Measurements from ENCODE around the gene REN.

The REN gene

DNA sequence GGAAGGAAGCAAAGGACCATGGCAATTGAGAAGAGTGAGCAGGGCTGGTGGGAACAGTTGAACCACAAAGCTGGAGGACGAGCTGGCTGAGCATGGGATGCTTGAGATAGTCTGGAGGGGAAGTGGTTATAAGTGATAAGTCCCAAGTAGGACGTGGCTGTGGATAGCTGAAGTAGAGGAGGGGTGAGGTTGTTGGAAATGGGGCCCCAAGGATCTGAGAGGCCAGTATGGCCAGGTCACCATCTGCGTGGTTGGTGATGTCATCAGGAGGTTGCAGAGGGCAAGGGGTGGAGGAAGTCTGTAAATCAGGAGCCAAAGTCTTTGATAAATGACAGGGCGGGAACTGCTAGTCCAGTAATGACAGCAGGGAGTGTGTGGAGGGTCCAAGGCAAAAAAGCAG lies 11.0 kb upstream of the REN start:
- no peak for DNase-seq (ENCODE audit: low spot score)
- TF ChIP-seq, protein P1, sequence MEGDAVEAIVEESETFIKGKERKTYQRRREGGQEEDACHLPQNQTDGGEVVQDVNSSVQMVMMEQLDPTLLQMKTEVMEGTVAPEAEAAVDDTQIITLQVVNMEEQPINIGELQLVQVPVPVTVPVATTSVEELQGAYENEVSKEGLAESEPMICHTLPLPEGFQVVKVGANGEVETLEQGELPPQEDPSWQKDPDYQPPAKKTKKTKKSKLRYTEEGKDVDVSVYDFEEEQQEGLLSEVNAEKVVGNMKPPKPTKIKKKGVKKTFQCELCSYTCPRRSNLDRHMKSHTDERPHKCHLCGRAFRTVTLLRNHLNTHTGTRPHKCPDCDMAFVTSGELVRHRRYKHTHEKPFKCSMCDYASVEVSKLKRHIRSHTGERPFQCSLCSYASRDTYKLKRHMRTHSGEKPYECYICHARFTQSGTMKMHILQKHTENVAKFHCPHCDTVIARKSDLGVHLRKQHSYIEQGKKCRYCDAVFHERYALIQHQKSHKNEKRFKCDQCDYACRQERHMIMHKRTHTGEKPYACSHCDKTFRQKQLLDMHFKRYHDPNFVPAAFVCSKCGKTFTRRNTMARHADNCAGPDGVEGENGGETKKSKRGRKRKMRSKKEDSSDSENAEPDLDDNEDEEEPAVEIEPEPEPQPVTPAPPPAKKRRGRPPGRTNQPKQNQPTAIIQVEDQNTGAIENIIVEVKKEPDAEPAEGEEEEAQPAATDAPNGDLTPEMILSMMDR (IDR thresholded peaks at IDR 0.05; ENCODE audit: extremely low read depth, missing control alignments), result no peak

DNA sequence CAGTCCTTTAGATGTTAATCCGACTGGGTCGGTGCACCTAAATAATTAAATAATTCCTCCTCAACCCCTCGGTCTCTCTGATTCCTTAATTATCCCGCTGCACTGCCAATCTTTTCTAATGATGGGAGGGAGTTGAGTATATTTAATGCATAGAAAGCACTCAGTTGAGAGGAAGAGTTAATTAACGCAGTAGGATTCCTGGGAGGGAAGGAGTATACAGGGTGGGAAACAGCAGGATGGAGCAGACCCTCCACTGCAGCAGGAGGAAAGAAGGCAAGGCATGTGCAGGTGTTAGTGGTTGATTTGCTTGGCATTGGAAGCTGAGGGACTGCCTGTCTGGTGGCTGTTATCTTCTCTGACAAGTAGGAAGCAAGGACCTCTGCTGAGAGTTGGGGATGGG lies 9.9 kb upstream of the REN start:
- TF ChIP-seq, protein P1 (IDR thresholded peaks at IDR 0.05; ENCODE audit: extremely low read depth, missing control alignments), result no peak
- no peak for DNase-seq (ENCODE audit: low spot score)

DNA sequence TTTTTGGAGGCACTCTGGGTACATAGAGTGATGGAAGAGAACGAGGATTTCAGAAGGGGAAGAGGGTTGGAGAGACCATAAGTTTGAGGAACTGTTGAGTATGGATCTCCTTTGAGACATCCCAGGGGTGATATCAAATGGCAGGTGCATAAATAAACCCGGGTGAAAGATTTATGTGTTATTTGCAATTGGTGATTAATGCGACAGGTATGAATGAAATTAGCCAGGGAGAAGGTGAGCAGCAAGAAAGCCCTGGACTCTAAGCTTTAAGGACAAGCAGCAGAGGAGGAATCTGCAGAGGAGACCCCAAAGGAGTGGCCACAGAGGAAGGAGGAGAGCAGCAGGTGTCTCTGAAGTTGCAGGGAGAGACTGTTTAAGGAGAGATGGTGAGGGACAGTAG lies 8.8 kb upstream of the REN start:
- no peak for DNase-seq (ENCODE audit: low spot score)
- TF ChIP-seq, protein P1 (IDR thresholded peaks at IDR 0.05; ENCODE audit: extremely low read depth, missing control alignments), result no peak

DNA sequence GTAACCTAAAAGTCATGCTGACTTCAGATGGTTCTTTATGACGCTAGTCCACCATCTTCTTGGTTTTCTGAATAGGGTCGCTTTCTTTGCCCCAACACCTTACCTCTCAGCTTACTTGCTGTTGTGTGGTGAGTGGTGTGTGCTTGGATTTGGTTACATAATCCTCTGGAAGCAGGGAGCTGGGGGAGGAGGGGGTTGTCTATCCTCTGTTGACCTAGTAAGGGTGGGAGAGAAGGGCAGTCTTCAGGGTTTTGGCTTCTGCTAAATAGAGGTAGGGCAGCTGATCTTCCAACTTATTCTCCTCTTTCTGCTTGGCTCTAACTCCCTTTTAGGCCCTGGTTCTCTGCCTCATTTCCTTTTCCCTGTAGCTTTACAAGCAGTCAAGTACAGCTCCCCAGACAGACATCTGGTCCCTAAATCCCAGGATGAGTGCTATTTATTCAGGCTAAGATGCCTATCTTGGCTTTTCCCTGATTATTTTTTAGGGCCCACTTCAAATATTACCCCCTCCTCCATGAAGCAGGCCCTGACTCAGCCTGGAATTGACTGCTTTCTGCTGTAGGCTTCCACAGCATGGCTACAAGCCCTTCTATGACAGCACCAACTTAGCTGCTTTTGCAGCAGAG lies 6.4 kb upstream of the REN start:
- TF ChIP-seq, protein P1 (IDR thresholded peaks at IDR 0.05; ENCODE audit: extremely low read depth, missing control alignments), result no peak
- no peak for DNase-seq (ENCODE audit: low spot score)

DNA sequence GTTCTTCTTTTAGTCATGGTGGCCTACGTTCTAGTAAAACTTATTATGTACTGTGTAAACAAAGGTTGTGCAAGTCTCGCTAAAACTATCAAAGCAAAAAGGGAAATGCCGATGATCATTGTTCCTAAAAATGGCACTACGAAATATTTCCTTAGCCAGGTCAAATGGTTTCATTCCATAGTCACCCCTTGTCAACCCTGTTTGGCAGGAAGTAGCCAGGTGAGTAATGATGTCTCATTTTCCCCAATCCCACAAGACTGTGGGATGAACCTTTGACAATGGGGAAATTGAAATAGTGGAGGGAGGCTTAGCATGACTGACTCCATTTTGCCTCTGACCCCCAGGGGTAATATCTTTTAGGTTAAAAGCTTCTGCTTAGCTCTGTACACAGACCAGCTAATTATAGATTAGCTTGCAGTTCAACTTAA lies 5.6 kb upstream of the REN start:
- TF ChIP-seq, protein P1 (IDR thresholded peaks at IDR 0.05; ENCODE audit: extremely low read depth, missing control alignments), result no peak
- DNase-seq (ENCODE audit: low spot score), result no peak

DNA sequence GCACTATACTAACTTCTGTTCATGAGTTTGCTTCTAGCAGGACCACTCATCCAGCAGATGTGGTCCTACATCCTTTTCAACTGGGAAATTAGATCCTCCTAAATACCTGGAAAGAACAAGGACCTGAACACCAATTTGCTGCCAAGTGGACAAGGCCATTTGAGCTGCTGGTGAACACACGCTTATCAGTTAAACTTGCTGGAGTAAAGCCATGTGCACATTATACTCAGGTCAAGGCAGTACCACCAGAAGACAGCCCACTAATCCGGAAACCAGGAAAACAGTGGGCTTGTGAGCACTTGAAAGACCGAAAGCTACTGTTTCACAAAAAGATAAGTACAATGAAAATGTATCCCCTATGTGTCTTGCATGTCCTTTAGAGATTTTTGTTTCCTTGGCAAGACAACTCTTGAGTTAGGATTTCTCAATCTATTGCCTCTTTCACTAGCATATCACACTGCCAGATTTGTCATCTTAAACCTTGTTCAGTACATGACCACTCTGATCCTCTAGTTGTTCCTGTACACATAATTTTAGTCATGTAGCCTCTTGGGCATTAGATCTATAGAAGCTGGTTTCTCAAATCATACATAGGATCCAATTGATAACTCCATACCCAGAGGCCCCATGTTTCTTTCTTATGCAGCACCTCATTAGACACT lies 4.5 kb upstream of the REN start:
- DNase-seq (ENCODE audit: low spot score), result no peak
- TF ChIP-seq, protein P1 (IDR thresholded peaks at IDR 0.05; ENCODE audit: extremely low read depth, missing control alignments), result no peak

DNA sequence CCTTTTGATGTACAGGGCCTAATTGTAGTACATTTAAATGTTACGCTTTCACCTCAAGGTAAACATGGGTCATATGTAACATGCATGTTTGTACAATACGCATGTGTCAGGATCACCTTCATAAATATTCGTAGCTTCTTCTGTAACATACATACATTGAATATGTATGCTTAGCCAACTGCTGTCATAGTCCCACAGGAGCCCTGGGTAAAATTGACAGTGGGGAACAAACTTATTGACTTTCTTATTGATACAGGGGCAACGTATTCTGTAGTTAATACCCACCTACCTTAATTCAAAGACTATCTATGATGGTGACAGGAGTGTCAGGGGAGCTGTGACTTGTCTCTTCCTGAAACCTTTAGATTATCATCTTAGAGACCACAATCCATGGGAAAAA lies 3.7 kb upstream of the REN start:
- TF ChIP-seq, protein P1 (IDR thresholded peaks at IDR 0.05; ENCODE audit: extremely low read depth, missing control alignments), result no peak
- DNase-seq (ENCODE audit: low spot score), result no peak
